ENCODE measurements around the gene WWTR1.

The WWTR1 gene

GRCh38 chr3:149655826-149656574 is 1.8 kb downstream of the WWTR1 start:
- in situ Hi-C loops (cut with MboI; ENCODE audit: low sequenced_read_pairs) = no loop called here

GRCh38 chr3:149654188-149654601 is 3.6 kb downstream of the WWTR1 start:
- in situ Hi-C loops (cut with MboI; ENCODE audit: low sequenced_read_pairs) = no loop called here

GRCh38 chr3:149653564-149653963 is 4.3 kb downstream of the WWTR1 start:
- in situ Hi-C loops (cut with MboI; ENCODE audit: low sequenced_read_pairs) = no loop called here

- in situ Hi-C loops (cut with MboI; ENCODE audit: low sequenced_read_pairs) = no loop called here
Observed at GRCh38 chr3:149653136-149653535, 4.7 kb downstream of the WWTR1 start.

GRCh38 chr3:149650828-149651227 is 7.0 kb downstream of the WWTR1 start:
- in situ Hi-C loops (cut with MboI; ENCODE audit: low sequenced_read_pairs) = no loop called here

- in situ Hi-C loops (cut with MboI; ENCODE audit: low sequenced_read_pairs) = no loop called here
Observed at GRCh38 chr3:149648525-149648924, 9.3 kb downstream of the WWTR1 start.

GRCh38 chr3:149647812-149648211 is 10.0 kb downstream of the WWTR1 start:
- in situ Hi-C loops (cut with MboI; ENCODE audit: low sequenced_read_pairs) = no loop called here

- in situ Hi-C loops (cut with MboI; ENCODE audit: low sequenced_read_pairs) = no loop called here
Observed at GRCh38 chr3:149647285-149647684, 10.5 kb downstream of the WWTR1 start.

GRCh38 chr3:149646181-149646766 is 11.6 kb downstream of the WWTR1 start:
- in situ Hi-C loops (cut with MboI; ENCODE audit: low sequenced_read_pairs) = no loop called here

GRCh38 chr3:149643963-149644362 is 13.9 kb downstream of the WWTR1 start:
- in situ Hi-C loops (cut with MboI; ENCODE audit: low sequenced_read_pairs) = no loop called here

GRCh38 chr3:149643482-149643798 is 14.4 kb downstream of the WWTR1 start:
- in situ Hi-C loops (cut with MboI; ENCODE audit: low sequenced_read_pairs) = no loop called here

- in situ Hi-C loops (cut with MboI; ENCODE audit: low sequenced_read_pairs) = no loop called here
Observed at GRCh38 chr3:149640976-149641728, 16.7 kb downstream of the WWTR1 start.

- in situ Hi-C loops (cut with MboI; ENCODE audit: low sequenced_read_pairs) = no loop called here
Observed at GRCh38 chr3:149639093-149639486, 18.7 kb downstream of the WWTR1 start.

GRCh38 chr3:149638228-149639092 is 19.4 kb downstream of the WWTR1 start:
- in situ Hi-C loops (cut with MboI; ENCODE audit: low sequenced_read_pairs) = no loop called here

GRCh38 chr3:149635396-149635795 is 22.4 kb downstream of the WWTR1 start:
- in situ Hi-C loops (cut with MboI; ENCODE audit: low sequenced_read_pairs) = no loop called here

- in situ Hi-C loops (cut with MboI; ENCODE audit: low sequenced_read_pairs) = no loop called here
Observed at GRCh38 chr3:149634573-149634972, 23.3 kb downstream of the WWTR1 start.

- in situ Hi-C loops (cut with MboI; ENCODE audit: low sequenced_read_pairs) = no loop called here
Observed at GRCh38 chr3:149634072-149634471, 23.8 kb downstream of the WWTR1 start.

- in situ Hi-C loops (cut with MboI; ENCODE audit: low sequenced_read_pairs) = no loop called here
Observed at GRCh38 chr3:149632225-149632624, 25.6 kb downstream of the WWTR1 start.

- in situ Hi-C loops (cut with MboI; ENCODE audit: low sequenced_read_pairs) = no loop called here
Observed at GRCh38 chr3:149630806-149631205, 27.0 kb downstream of the WWTR1 start.

GRCh38 chr3:149628957-149629670 is 28.7 kb downstream of the WWTR1 start:
- in situ Hi-C loops (cut with MboI; ENCODE audit: low sequenced_read_pairs) = no loop called here

- in situ Hi-C loops (cut with MboI; ENCODE audit: low sequenced_read_pairs) = no loop called here
Observed at GRCh38 chr3:149626671-149627070, 31.2 kb downstream of the WWTR1 start.
